K562 (cell line): ENCODE data around the gene YPEL2. TPM values are rescaled to one million over a fixed set of nuclear protein-coding genes. Genes with fewer than 3 reads are reported as not detected.

ENCODE experiments used
- CBX2 ChIP-seq: fragments of 200-600 bp; sonication (generic); IDR thresholded peaks from one replicate; pipeline ENCODE4 v1.6.1; 2012; ENCODE audit warnings: mild to moderate bottlenecking, low read length, inconsistent platforms; ENCODE audit not compliant: insufficient read depth, poor library complexity, severe bottlenecking
- ILK ChIP-seq: fragments of 450-650 bp; IDR thresholded peaks from 2 replicates; pipeline ENCODE4 v1.6.1; 2016; ENCODE audit warnings: missing genetic modification characterization, low read depth, mild to moderate bottlenecking, missing compliant biosample characterization, moderate library complexity, borderline replicate concordance
- L3MBTL2 ChIP-seq: fragments of 450-650 bp; IDR thresholded peaks from 2 replicates; pipeline ENCODE4 v1.6.1; 2016; ENCODE audit warnings: mild to moderate bottlenecking, moderate library complexity
- MYBL2 ChIP-seq, 2 experiments: fragments of 450-650 bp in 1 of 2; sonication (generic) in 1 of 2; formaldehyde crosslinking in 1 of 2; IDR thresholded peaks; 2 replicates each; pipeline versions ENCODE4 v1.6.1 to v1.8.1; 2017 to 2022; ENCODE audit warnings: borderline replicate concordance in 1 of 2, inconsistent platforms in 1 of 2, low read depth in 1 of 2, mild to moderate bottlenecking in 1 of 2, missing genetic modification reagents in 1 of 2, moderate library complexity in 1 of 2
- ZNF592 ChIP-seq: fragments of 450-650 bp; IDR thresholded peaks from 2 replicates; pipeline ENCODE4 v1.6.1; 2017; ENCODE audit warnings: antibody characterized with exemption, mild to moderate bottlenecking
- ZNF707 ChIP-seq: fragments of 250-450 bp; sonication (Bioruptor Pico); conservative IDR thresholded peaks from 2 replicates; pipeline ENCODE4 v1.8.0; 2022; ENCODE audit warnings: inconsistent platforms, mild to moderate bottlenecking, moderate library complexity
- polyA plus RNA-seq, 8 experiments: library from polyadenylated mRNA; depleted of rRNA in 4 of 8; stranded (reverse) in 5 of 8; unstranded in 3 of 8; fragments of >200 nt; fragmentation: Nextera tagmentation in 2 of 8; fragmentation: Illumina TruSeq in 1 of 8; extraction: Ambion mirVana in 2 of 8; extraction: Trizol in 1 of 8; gene quantifications; 2 replicates each; pipeline versions ENCODE4 v1.2.1 to v1.2.3, GENCODE V29; 2011 to 2014; ENCODE audit warnings: inconsistent platforms in 1 of 8, missing spikeins in 1 of 8
- total RNA-seq, 7 experiments: library from RNA; depleted of rRNA in 6 of 7; stranded (reverse); fragments of >200 nt in 6 of 7; fragmentation: Illumina TruSeq in 2 of 7; extraction: Trizol in 2 of 7; gene quantifications; 2 replicates each; pipeline versions ENCODE4 v1.2.1 to v1.2.3, GENCODE V29; 2011 to 2021; ENCODE audit warnings: low replicate concordance in 1 of 7

Gene YPEL2
- total and polyA plus RNA-seq, 9 of the 15 experiments (the other 6 are each of a cell fraction or from before 2014, with no cell fraction given) = 0.11 to 2.4 (median 0.47) TPM

GRCh38 chr17:59366773-59367656 is 35.6 kb downstream of the YPEL2 start (continued):
- no peak for TF ChIP-seq ILK (tag)
- 0 out of 2 replicates have a peak, but pooled peaks have one; percentile 12 for TF ChIP-seq L3MBTL2
- TF ChIP-seq ZNF592 = no peak
- no peak for TF ChIP-seq ZNF707 (CRISPR knock-in tag)
- no peak for TF ChIP-seq MYBL2 (IDR thresholded peaks at IDR 0.05; ENCODE audit: low read depth)
- no peak for TF ChIP-seq MYBL2 (CRISPR knock-in tag; IDR thresholded peaks at IDR 0.05; ENCODE audit: borderline replicate concordance)
- no peak for TF ChIP-seq CBX2
